K562 treated with DMSO at 1 percent for 4 hours (cell line): ENCODE measurements around the gene MON1B. TPM values are rescaled to one million over a fixed set of nuclear protein-coding genes. Genes with fewer than 3 reads are reported as not detected.

Source experiments
- total RNA-seq: library from RNA; unstranded; fragments of 300-600 nt; gene quantifications from 2 replicates; pipeline ENCODE4 v1.2.3, GENCODE V29; 2022; ENCODE audit not compliant: insufficient read depth

MON1B gene
- total RNA-seq = 23.2 and 27.8 TPM in 2 replicates

GRCh38 chr16:77190478-77191258 is at the start of gene MON1B:
Gene MON1B, plus strand, starts transcription at chr16:77191190. Its CDS starts 296 bp downstream, at chr16:77191486.

GRCh38 chr16:77199211-77199610 is 8.2 kb downstream of the MON1B start, which contains the start of gene SYCE1L:
Gene SYCE1L, plus strand, starts transcription at chr16:77199408. Its CDS starts 44 bp downstream, at chr16:77199452.

Other genes with a start within 250 kb of the MON1B start
- gene SYCE1L, start 8.2 kb downstream of the MON1B start, total RNA-seq = not detected in 2 replicates
- not detected in 2 replicates for gene ADAMTS18, start 243.8 kb downstream of the MON1B start, total RNA-seq